Bronchial epithelial cell (primary cell): Measurements from ENCODE around the gene THBS2. TPM values are rescaled to one million over a fixed set of nuclear protein-coding genes. Genes with fewer than 3 reads are reported as not detected.

Experiments used
- DNase-seq: peaks from one replicate; pipeline ENCODE4 v3.0.0-alpha.2; 2010; ENCODE audit warnings: low read depth
- FAIRE-seq: peaks from 2 replicates; lab custom pipeline; 2011; peaks lifted over from hg19 to GRCh38; lab: Jason Lieb, UNC
- H3K27me3 ChIP-seq: 2 replicates; pipeline ENCODE4 v1.5.1; 2011; ENCODE audit warnings: low read length; ENCODE audit not compliant: control insufficient read depth, insufficient read depth
- H3K36me3 ChIP-seq: 2 replicates; pipeline ENCODE4 v1.5.1; 2011; ENCODE audit warnings: low read length; ENCODE audit not compliant: control insufficient read depth, insufficient read depth
- H3K4me3 ChIP-seq: 2 replicates; pipeline ENCODE4 v1.5.1; 2011; ENCODE audit warnings: mild to moderate bottlenecking, low read depth, low read length, control low read depth
- CTCF ChIP-seq: IDR thresholded peaks from 2 replicates; pipeline ENCODE4 v1.5.1; 2011; ENCODE audit warnings: mild to moderate bottlenecking, moderate library complexity, low read length, control low read depth, inconsistent platforms; ENCODE audit not compliant: insufficient read depth, severe bottlenecking
- total RNA-seq: library from RNA; depleted of rRNA; stranded (reverse); fragments of >200 nt; gene quantifications from 2 replicates; pipeline ENCODE4 v1.2.1, GENCODE V29; 2014

The THBS2 gene
- total RNA-seq, 1 donor from 2014 or later: 8.7 TPM

- H3K4me3 ChIP-seq: no peak overlapping the region
- FAIRE-seq: no peak
Observed at GRCh38 chr6:169177516-169178166, 76.0 kb downstream of the THBS2 start.

GRCh38 chr6:169176361-169176991 lies 77.2 kb downstream of the THBS2 start:
- FAIRE-seq (no peak), DNase-seq (no peak)
- no peak for TF ChIP-seq CTCF
- no peaks in the 10 kb centered on the region for H3K27me3 ChIP-seq
- H3K36me3 ChIP-seq: no peaks in the 10 kb centered on the region
- no peak overlapping the region for H3K4me3 ChIP-seq

More at GRCh38 chr6:169177516-169178166, 76.0 kb downstream of the THBS2 start:
- Histone ChIP-seq H3K27me3 (no peaks in the 10 kb centered on the region), H3K36me3 (no peaks in the 10 kb centered on the region)
- no peak for TF ChIP-seq CTCF
- DNase-seq: no peak

- Histone ChIP-seq H3K4me3 (no peak overlapping the region), H3K27me3 (no peaks in the 10 kb centered on the region), H3K36me3 (no peaks in the 10 kb centered on the region)
- TF ChIP-seq CTCF: no peak
- FAIRE-seq: no peak
- DNase-seq: no peak
Observed at GRCh38 chr6:169175360-169175887, 78.2 kb downstream of the THBS2 start.

GRCh38 chr6:169174516-169175359 lies 78.9 kb downstream of the THBS2 start:
- DNase-seq (no peak), FAIRE-seq (no peak)
- H3K36me3 ChIP-seq: no peaks in the 10 kb centered on the region
- H3K27me3 ChIP-seq: no peaks in the 10 kb centered on the region
- H3K4me3 ChIP-seq: no peak overlapping the region
- TF ChIP-seq CTCF: no peak

- Histone ChIP-seq H3K4me3 (no peak overlapping the region), H3K36me3 (no peaks in the 10 kb centered on the region), H3K27me3 (no peaks in the 10 kb centered on the region)
- peak; percentile 68 for FAIRE-seq
- peak; percentile 9 for DNase-seq
- no peak for TF ChIP-seq CTCF
Observed at GRCh38 chr6:169173532-169174268, 79.9 kb downstream of the THBS2 start.
